Hepatocyte (in vitro differentiated cells): ENCODE measurements around the gene PELI3. TPM values are rescaled to one million over a fixed set of nuclear protein-coding genes. Genes with fewer than 3 reads are reported as not detected.

Source experiments
- DNase-seq: peaks from one replicate; pipeline ENCODE4 v3.0.0-alpha.2; 2016; ENCODE audit warnings: low spot score
- H2AFZ ChIP-seq: fragments of 200-600 bp; sonication (generic); 2 replicates; pipeline ENCODE4 v1.6.0; 2016; ENCODE audit warnings: antibody characterized with exemption, mild to moderate bottlenecking
- H3K27ac ChIP-seq: fragments of 200-600 bp; sonication (generic); 2 replicates; pipeline ENCODE4 v1.5.1; 2016; ENCODE audit warnings: mild to moderate bottlenecking
- H3K27me3 ChIP-seq: fragments of 200-600 bp; sonication (generic); 2 replicates; pipeline ENCODE4 v1.6.1; 2016
- H3K36me3 ChIP-seq: fragments of 200-600 bp; sonication (generic); replicated peaks from 2 replicates; pipeline ENCODE4 v1.5.1; 2016; ENCODE audit warnings: low read depth; ENCODE audit not compliant: insufficient read depth
- H3K4me1 ChIP-seq: fragments of 200-600 bp; sonication (generic); 2 replicates; pipeline ENCODE4 v1.5.1; 2016; ENCODE audit warnings: mild to moderate bottlenecking, moderate library complexity; ENCODE audit not compliant: insufficient read depth
- H3K4me2 ChIP-seq: fragments of 200-600 bp; sonication (generic); 2 replicates; pipeline ENCODE4 v1.6.0; 2016
- H3K4me3 ChIP-seq: fragments of 200-600 bp; sonication (generic); 2 replicates; pipeline ENCODE4 v1.5.1; 2016; ENCODE audit warnings: mild to moderate bottlenecking
- H3K79me2 ChIP-seq: fragments of 200-600 bp; sonication (generic); 2 replicates; pipeline ENCODE4 v1.6.0; 2017; ENCODE audit warnings: mild to moderate bottlenecking
- H3K9me2 ChIP-seq: fragments of 200-600 bp; sonication (generic); replicated peaks from 2 replicates; pipeline ENCODE4 v1.6.0; 2017; ENCODE audit warnings: mild to moderate bottlenecking; ENCODE audit not compliant: insufficient read depth
- H3K9me3 ChIP-seq: fragments of 200-600 bp; sonication (generic); 2 replicates; pipeline ENCODE4 v1.5.1; 2016; ENCODE audit warnings: low read depth, mild to moderate bottlenecking
- H4K20me1 ChIP-seq: fragments of 200-600 bp; sonication (generic); 2 replicates; pipeline ENCODE4 v1.6.0; 2016; ENCODE audit warnings: mild to moderate bottlenecking; ENCODE audit not compliant: insufficient read depth, poor library complexity, severe bottlenecking
- CTCF ChIP-seq: fragments of 200-600 bp; sonication (generic); IDR thresholded peaks from 2 replicates; pipeline ENCODE4 v1.5.1; 2016; ENCODE audit warnings: antibody characterized with exemption, mild to moderate bottlenecking; ENCODE audit not compliant: poor library complexity
- EZH2 ChIP-seq: fragments of 200-600 bp; sonication (generic); IDR thresholded peaks from 2 replicates; pipeline ENCODE4 v1.6.1; 2016; ENCODE audit warnings: antibody characterized with exemption, mild to moderate bottlenecking, borderline replicate concordance
- EZH2phosphoT487 ChIP-seq: fragments of 200-600 bp; sonication (generic); IDR thresholded peaks from one replicate; pipeline ENCODE4 v1.6.1; 2018; ENCODE audit warnings: antibody characterized with exemption, mild to moderate bottlenecking, low read depth, moderate library complexity; ENCODE audit not compliant: unreplicated experiment, severe bottlenecking
- WGBS: methylation state at CpG from one replicate; pipeline ENCODE4 v1.1.6; 2016; ENCODE audit warnings: low lambda C conversion rate; ENCODE audit errors: missing lambda C conversion rate; 5-methylcytosine and 5-hydroxymethylcytosine counted together
- polyA plus RNA-seq: library from polyadenylated mRNA; unstranded; fragments of >200 nt; fragmentation: Nextera tagmentation; extraction: Ambion mirVana; gene quantifications from 2 replicates; pipeline ENCODE4 v1.2.1, GENCODE V29; 2016
- total RNA-seq: library from RNA; depleted of rRNA; stranded (reverse); fragments of >200 nt; gene quantifications from 2 replicates; pipeline ENCODE4 v1.2.3, GENCODE V29; 2014

PELI3 gene
- total RNA-seq: 5.5 and 6.7 TPM in 2 replicates
- 5.5 and 10.9 TPM in 2 replicates for polyA plus RNA-seq

- peaks cover 2% of the 10 kb centered on the region for H3K79me2 ChIP-seq
- TF ChIP-seq CTCF: no peak
- no peak for TF ChIP-seq EZH2phosphoT487
- no peaks in the 10 kb centered on the region for H4K20me1 ChIP-seq
- H3K27ac ChIP-seq: peak within 1 kb of the TSS; percentile 89
- peak within 1 kb of the TSS; percentile 98 for H2AFZ ChIP-seq
- WGBS: 2% methylated on average over 26 of the region's 63 CpGs
- peak within 1 kb of the TSS; percentile 99 for H3K4me2 ChIP-seq
- H3K36me3 ChIP-seq: no peaks in the 10 kb centered on the region
- no peaks in the 10 kb centered on the region for H3K9me2 ChIP-seq
- H3K9me3 ChIP-seq: no peaks in the 10 kb centered on the region
- DNase-seq: peak; percentile 98
- H3K4me3 ChIP-seq: peak within 1 kb of the TSS; percentile 99
- no peaks in the 10 kb centered on the region for H3K27me3 ChIP-seq
- H3K4me1 ChIP-seq: peaks cover 12% of the 10 kb centered on the region
Observed at GRCh38 chr11:66466225-66467033, at the start of gene PELI3. Gene PELI3, plus strand, starts transcription at chr11:66466905. Its CDS starts 1,224 bp downstream, at chr11:66468129.

- Histone ChIP-seq H3K9me3 (no peaks in the 10 kb centered on the region), H3K9me2 (no peaks in the 10 kb centered on the region), H3K27ac (no peak overlapping the region), H3K4me3 (no peak overlapping the region), H2AFZ (no peak overlapping the region), H3K4me2 (no peak overlapping the region), H3K27me3 (peaks cover 52% of the 10 kb centered on the region), H3K36me3 (no peaks in the 10 kb centered on the region), H3K4me1 (no peaks in the 10 kb centered on the region), H4K20me1 (no peaks in the 10 kb centered on the region), H3K79me2 (no peaks in the 10 kb centered on the region)
- 75% methylated on average over 11 of the region's 11 CpGs for WGBS
- no peak for TF ChIP-seq EZH2
- TF ChIP-seq EZH2phosphoT487: no peak
- no peak for TF ChIP-seq CTCF
- no peak for DNase-seq
Observed at GRCh38 chr11:66417000-66417399, 49.7 kb upstream of the PELI3 start.

- Histone ChIP-seq H3K9me2 (no peaks in the 10 kb centered on the region), H3K27ac (no peak overlapping the region), H3K79me2 (no peaks in the 10 kb centered on the region), H3K36me3 (no peaks in the 10 kb centered on the region), H3K4me2 (no peak overlapping the region), H3K4me3 (no peak overlapping the region), H3K27me3 (peaks cover 52% of the 10 kb centered on the region), H2AFZ (no peak overlapping the region), H3K9me3 (no peaks in the 10 kb centered on the region), H3K4me1 (no peaks in the 10 kb centered on the region), H4K20me1 (no peaks in the 10 kb centered on the region)
- DNase-seq: peak; percentile 87
- TF ChIP-seq CTCF (peak; percentile 8), EZH2phosphoT487 (no peak), EZH2 (no peak)
- WGBS: 6% methylated on average over 16 of the region's 16 CpGs
Observed at GRCh38 chr11:66418168-66418985, 48.3 kb upstream of the PELI3 start.
